Measurements from ENCODE around the gene GZMM. TPM values are rescaled to one million over a fixed set of nuclear protein-coding genes. Genes with fewer than 3 reads are reported as not detected.
A peak's percentile ranks its signal among the peaks of the same experiment; 100 is the strongest.

Gene GZMM
- total and polyA plus RNA-seq, 4 experiments from 2014 or later, result 25.5 to 122 (median 55.4) TPM

GRCh38 chr19:541699-542098 lies 2.2 kb upstream of the GZMM start:
- ChIA-PET POLR2A (ENCODE audit: partially characterized antibody) (interaction anchor here (1.0 to 7.2 kb wide), 4 partner anchors 8 to 31 kb away, joined by 3 to 52 read pairs (median 4); partner anchors contain the start of genes BSG and CDC34), CTCF (ENCODE audit: partially characterized antibody) (interaction anchor here (1.8 to 1.9 kb wide), 2 partner anchors 10 to 31 kb away, joined by 5 to 7 read pairs; no protein-coding TSS in a partner anchor)
- H3K4me1 ChIP-seq (ENCODE audit: insufficient read depth, low read length), result peaks cover 23% of the 10 kb centered on the region
- H3K4me1 Mint-ChIP-seq, result peaks cover 15 to 27% (median 20%) of the 10 kb centered on the region in 4 donors
- DNase-seq, result no peak
- peaks cover 11% of the 10 kb centered on the region for H3K36me3 ChIP-seq (ENCODE audit: insufficient read depth, low read length)
- no peak overlapping the region for H3K4me3 ChIP-seq (ENCODE audit: low read length in 2 of 2)
- no peak overlapping the region for H3K4me3 Mint-ChIP-seq
- intact Hi-C loops (cut with micrococcal nuclease), result no loop called here
- H3K9me3 ChIP-seq (ENCODE audit: control insufficient read depth in 1 of 2, low read length in 2 of 2), result no peaks in the 10 kb centered on the region
- H3K27me3 Mint-ChIP-seq, result no peaks in the 10 kb centered on the region
- peaks cover 8 to 14% of the 10 kb centered on the region in 2 donors for H3K36me3 Mint-ChIP-seq
- H3K9me3 Mint-ChIP-seq, result no peaks in the 10 kb centered on the region
- peak overlapping the region in 2 of 7 donors; percentile 47 to 64 for H3K27ac Mint-ChIP-seq
- H3K27ac ChIP-seq (ENCODE audit: low read depth, low read length), result no peak overlapping the region
- no peaks in the 10 kb centered on the region for H3K27me3 ChIP-seq (ENCODE audit: insufficient read depth, low read length)

GRCh38 chr19:542173-542866 lies 1.5 kb upstream of the GZMM start:
- Histone ChIP-seq H3K9me3 (ENCODE audit: control insufficient read depth in 1 of 2, low read length in 2 of 2) (no peaks in the 10 kb centered on the region), H3K36me3 (ENCODE audit: insufficient read depth, low read length) (peaks cover 9% of the 10 kb centered on the region), H3K27ac (ENCODE audit: low read depth, low read length) (no peak overlapping the region), H3K4me3 (ENCODE audit: low read length in 2 of 2) (no peak overlapping the region), H3K4me1 (ENCODE audit: insufficient read depth, low read length) (peaks cover 23% of the 10 kb centered on the region), H3K27me3 (ENCODE audit: insufficient read depth, low read length) (no peaks in the 10 kb centered on the region)
- POLR2A ChIA-PET (ENCODE audit: partially characterized antibody), result interaction anchor here (1.0 to 7.2 kb wide), 5 partner anchors 8 to 31 kb away, joined by 3 to 52 read pairs (median 3); partner anchors contain the start of genes BSG and CDC34
- Mint-ChIP-seq H3K4me1 (peaks cover 15 to 27% (median 20%) of the 10 kb centered on the region in 4 donors), H3K27me3 (no peaks in the 10 kb centered on the region), H3K27ac (peak overlapping the region in 2 of 7 donors; percentile 64 to 85), H3K36me3 (peaks cover 8 to 14% of the 10 kb centered on the region in 2 donors), H3K9me3 (no peaks in the 10 kb centered on the region), H3K4me3 (no peak overlapping the region)
- DNase-seq, result no peak
- intact Hi-C loops (cut with micrococcal nuclease), result no loop called here
- CTCF ChIA-PET (ENCODE audit: partially characterized antibody), result interaction anchor here (1.8 to 1.9 kb wide), 2 partner anchors 10 to 31 kb away, joined by 5 to 7 read pairs; no protein-coding TSS in a partner anchor

GRCh38 chr19:547117-547516 lies 3.3 kb downstream of the GZMM start:
- H3K4me3 ChIP-seq (ENCODE audit: low read length in 2 of 2), result no peak overlapping the region
- H3K4me1 ChIP-seq (ENCODE audit: insufficient read depth, low read length), result peaks cover 23% of the 10 kb centered on the region
- Mint-ChIP-seq H3K4me1 (peaks cover 15 to 29% (median 19%) of the 10 kb centered on the region in 4 donors), H3K27ac (no peak overlapping the region), H3K9me3 (no peaks in the 10 kb centered on the region), H3K4me3 (no peak overlapping the region), H3K27me3 (no peaks in the 10 kb centered on the region), H3K36me3 (peaks cover 0 to 9% of the 10 kb centered on the region in 2 donors)
- H3K9me3 ChIP-seq (ENCODE audit: control insufficient read depth in 1 of 2, low read length in 2 of 2), result no peaks in the 10 kb centered on the region
- no peaks in the 10 kb centered on the region for H3K27me3 ChIP-seq (ENCODE audit: insufficient read depth, low read length)
- POLR2A ChIA-PET (ENCODE audit: partially characterized antibody), result interaction anchor here (7.2 kb wide), 1 partner anchor 15 kb away, joined by 52 read pairs; the partner anchor contains the start of gene CDC34
- no peaks in the 10 kb centered on the region for H3K36me3 ChIP-seq (ENCODE audit: insufficient read depth, low read length)
- CTCF ChIA-PET (ENCODE audit: partially characterized antibody), result no interaction called here
- H3K27ac ChIP-seq (ENCODE audit: low read depth, low read length), result no peak overlapping the region
- intact Hi-C loops (cut with micrococcal nuclease), result no loop called here
- no peak for DNase-seq

GRCh38 chr19:547836-548720 lies 4.2 kb downstream of the GZMM start:
- POLR2A ChIA-PET (ENCODE audit: partially characterized antibody), result no interaction called here
- H3K27ac Mint-ChIP-seq, result peak overlapping the region in 2 of 7 donors; percentile 17 to 29
- Histone ChIP-seq H3K4me1 (ENCODE audit: insufficient read depth, low read length) (peaks cover 22% of the 10 kb centered on the region), H3K9me3 (ENCODE audit: control insufficient read depth in 1 of 2, low read length in 2 of 2) (no peaks in the 10 kb centered on the region), H3K4me3 (ENCODE audit: low read length in 2 of 2) (no peak overlapping the region), H3K27me3 (ENCODE audit: insufficient read depth, low read length) (no peaks in the 10 kb centered on the region), H3K36me3 (ENCODE audit: insufficient read depth, low read length) (no peaks in the 10 kb centered on the region), H3K27ac (ENCODE audit: low read depth, low read length) (no peak overlapping the region)
- H3K4me1 Mint-ChIP-seq, result peaks cover 15 to 28% (median 18%) of the 10 kb centered on the region in 4 donors
- CTCF ChIA-PET (ENCODE audit: partially characterized antibody), result no interaction called here
- intact Hi-C loops (cut with micrococcal nuclease), result no loop called here
- peaks cover 0 to 9% of the 10 kb centered on the region in 2 donors for H3K36me3 Mint-ChIP-seq
- no peak for DNase-seq
- no peaks in the 10 kb centered on the region for H3K27me3 Mint-ChIP-seq
- no peak overlapping the region for H3K4me3 Mint-ChIP-seq
- no peaks in the 10 kb centered on the region for H3K9me3 Mint-ChIP-seq

GRCh38 chr19:548886-549830 lies 5.3 kb downstream of the GZMM start:
- no peaks in the 10 kb centered on the region for H3K36me3 ChIP-seq (ENCODE audit: insufficient read depth, low read length)
- no peak for DNase-seq
- Mint-ChIP-seq H3K9me3 (no peaks in the 10 kb centered on the region), H3K27me3 (no peaks in the 10 kb centered on the region), H3K27ac (no peak overlapping the region), H3K4me1 (peaks cover 7 to 17% (median 9%) of the 10 kb centered on the region in 4 donors), H3K4me3 (no peak overlapping the region), H3K36me3 (peaks cover 0 to 3% of the 10 kb centered on the region in 2 donors)
- H3K4me3 ChIP-seq (ENCODE audit: low read length in 2 of 2), result no peak overlapping the region
- no peaks in the 10 kb centered on the region for H3K27me3 ChIP-seq (ENCODE audit: insufficient read depth, low read length)
- no peaks in the 10 kb centered on the region for H3K9me3 ChIP-seq (ENCODE audit: control insufficient read depth in 1 of 2, low read length in 2 of 2)
- H3K4me1 ChIP-seq (ENCODE audit: insufficient read depth, low read length), result peaks cover 11% of the 10 kb centered on the region
- intact Hi-C loops (cut with micrococcal nuclease), result no loop called here
- CTCF ChIA-PET (ENCODE audit: partially characterized antibody), result no interaction called here
- POLR2A ChIA-PET (ENCODE audit: partially characterized antibody), result no interaction called here
- H3K27ac ChIP-seq (ENCODE audit: low read depth, low read length), result no peak overlapping the region

- POLR2A ChIA-PET (ENCODE audit: partially characterized antibody), result no interaction called here
- no peaks in the 10 kb centered on the region for H3K9me3 ChIP-seq (ENCODE audit: control insufficient read depth in 1 of 2, low read length in 2 of 2)
These were observed 11.0 kb downstream of the GZMM start for GRCh38 chr19:554817-555216.

More at GRCh38 chr19:554817-555216, 11.0 kb downstream of the GZMM start:
- Mint-ChIP-seq H3K27ac (no peak overlapping the region), H3K9me3 (no peaks in the 10 kb centered on the region), H3K4me1 (peaks cover 0 to 4% (median under 1%) of the 10 kb centered on the region in 4 donors), H3K36me3 (no peaks in the 10 kb centered on the region), H3K4me3 (no peak overlapping the region), H3K27me3 (no peaks in the 10 kb centered on the region)
- no peak for DNase-seq
- Histone ChIP-seq H3K4me3 (ENCODE audit: low read length in 2 of 2) (no peak overlapping the region), H3K27ac (ENCODE audit: low read depth, low read length) (no peak overlapping the region), H3K4me1 (ENCODE audit: insufficient read depth, low read length) (no peaks in the 10 kb centered on the region), H3K27me3 (ENCODE audit: insufficient read depth, low read length) (no peaks in the 10 kb centered on the region), H3K36me3 (ENCODE audit: insufficient read depth, low read length) (no peaks in the 10 kb centered on the region)
- intact Hi-C loops (cut with micrococcal nuclease), result no loop called here
- CTCF ChIA-PET (ENCODE audit: partially characterized antibody), result interaction anchor here (1.1 kb wide), 1 partner anchor 22 kb away, joined by 3 read pairs; no protein-coding TSS in a partner anchor

All from CD4-positive, alpha-beta memory T cell (primary cell).